MM.1S (cell line): Measurements from ENCODE around the gene CCDC85C.

Source experiments
- CTCF ChIP-seq: fragments of 300-600 bp; sonication (generic); IDR thresholded peaks from 2 replicates; pipeline ENCODE4 v1.5.1; 2016; ENCODE audit warnings: antibody characterized with exemption, low read length, mixed read lengths
- EZH2 ChIP-seq: fragments of 300-600 bp; sonication (generic); optimal IDR thresholded peaks from 2 replicates; pipeline ENCODE3; 2017; ENCODE audit warnings: low read depth, mild to moderate bottlenecking, antibody characterized with exemption, low read length, mixed read lengths
- EZH2phosphoT487 ChIP-seq: fragments of 300-600 bp; sonication (generic); IDR thresholded peaks from 2 replicates; pipeline ENCODE4 v1.6.1; 2018; ENCODE audit warnings: antibody characterized with exemption, low read length

GRCh38 chr14:99627100-99627499, 23.1 kb upstream of the CCDC85C start:
- no peak for TF ChIP-seq CTCF
- no peak for TF ChIP-seq EZH2phosphoT487
- TF ChIP-seq EZH2 = no peak
